Fibroblast of lung (primary cell): ENCODE results near the gene NECAB3. TPM values are rescaled to one million over a fixed set of nuclear protein-coding genes. Genes with fewer than 3 reads are reported as not detected.

Source experiments
- DNase-seq, 2 donors: peaks; one replicate each; pipeline versions ENCODE4 v3.0.0 to v3.0.0-alpha.2; 2010; ENCODE audit warnings: low read depth in 2 of 2
- H2AFZ ChIP-seq: 2 replicates; pipeline ENCODE4 v1.5.1; 2012; ENCODE audit warnings: low read length, control low read depth, inconsistent platforms
- H3K27ac ChIP-seq: 2 replicates; pipeline ENCODE4 v1.5.1; 2011; ENCODE audit warnings: low read length, control low read depth; ENCODE audit not compliant: insufficient read depth
- H3K27me3 ChIP-seq: 2 replicates; pipeline ENCODE4 v1.5.1; 2011; ENCODE audit warnings: mild to moderate bottlenecking, low read length; ENCODE audit not compliant: control insufficient read depth, insufficient read depth
- H3K36me3 ChIP-seq: 2 replicates; pipeline ENCODE4 v1.5.1; 2011; ENCODE audit warnings: low read length; ENCODE audit not compliant: control insufficient read depth, insufficient read depth
- H3K4me1 ChIP-seq: 2 replicates; pipeline ENCODE4 v1.5.1; 2011; ENCODE audit warnings: low read length; ENCODE audit not compliant: control insufficient read depth, insufficient read depth; ENCODE audit errors: extremely low read depth
- H3K4me2 ChIP-seq: 2 replicates; pipeline ENCODE4 v1.5.1; 2011; ENCODE audit warnings: low read length, control low read depth; ENCODE audit not compliant: insufficient read depth; ENCODE audit errors: extremely low read depth
- H3K4me3 ChIP-seq, 4 experiments: fragments of 200-600 bp in 1 of 4; sonication (generic) in 1 of 4; replicated peaks in 1 of 4; 2 replicates each; pipeline ENCODE4 v1.5.1; 2011 to 2016; ENCODE audit warnings: low read length in 4 of 4, low read depth in 3 of 4, mild to moderate bottlenecking in 3 of 4, control low read depth in 2 of 4, inconsistent platforms in 1 of 4, mixed read lengths in 1 of 4; ENCODE audit not compliant: insufficient read depth in 1 of 4; ENCODE audit errors: control extremely low read depth in 1 of 4
- H3K79me2 ChIP-seq: 2 replicates; pipeline ENCODE4 v1.5.1; 2012; ENCODE audit warnings: mild to moderate bottlenecking, low read length, inconsistent platforms; ENCODE audit not compliant: control insufficient read depth, insufficient read depth
- H3K9ac ChIP-seq: 2 replicates; pipeline ENCODE4 v1.5.1; 2011; ENCODE audit warnings: mild to moderate bottlenecking, low read length, control low read depth; ENCODE audit not compliant: insufficient read depth
- H3K9me3 ChIP-seq: 2 replicates; pipeline ENCODE4 v1.5.1; 2012; ENCODE audit warnings: low read depth, low read length; ENCODE audit not compliant: control insufficient read depth, insufficient read depth
- H4K20me1 ChIP-seq: 2 replicates; pipeline ENCODE4 v1.5.1; 2011; ENCODE audit warnings: low read length; ENCODE audit not compliant: control insufficient read depth, insufficient read depth; ENCODE audit errors: extremely low read depth
- CTCF ChIP-seq, 2 donors: IDR thresholded peaks in 1 of 2; conservative IDR thresholded peaks in 1 of 2; 1 replicate in 1 of 2; 2 replicates in 1 of 2; pipeline ENCODE4 v1.5.1; 2011 to 2012; ENCODE audit warnings: low read length in 2 of 2, control low read depth in 1 of 2, inconsistent platforms in 1 of 2, low read depth in 1 of 2, mild to moderate bottlenecking in 1 of 2
- EZH2 ChIP-seq: IDR thresholded peaks from 2 replicates; pipeline ENCODE4 v1.5.1; 2012; ENCODE audit warnings: low read length, control low read depth, mild to moderate bottlenecking; ENCODE audit errors: missing control alignments
- polyA plus RNA-seq, 2 donors: library from polyadenylated mRNA; depleted of rRNA in 1 of 2; stranded (reverse) in 1 of 2; unstranded in 1 of 2; fragments of >200 nt; gene quantifications; 2 replicates each; pipeline ENCODE4 v1.2.1, GENCODE V29; 2011 to 2012; ENCODE audit warnings: missing spikeins in 1 of 2
- total RNA-seq: library from RNA; depleted of rRNA; stranded (reverse); fragments of >200 nt; gene quantifications from 2 replicates; pipeline ENCODE4 v1.2.1, GENCODE V29; 2014

Gene NECAB3
- total and polyA plus RNA-seq, 2 donors (not counting 1 experiment from before 2014, with no cell fraction given): 5.1 to 20.5 TPM

- Histone ChIP-seq H4K20me1 (no peaks in the 10 kb centered on the region), H3K9ac (no peak overlapping the region), H3K4me3 (no peak overlapping the region), H3K4me2 (no peak overlapping the region), H3K79me2 (peaks cover 14% of the 10 kb centered on the region), H3K27me3 (no peaks in the 10 kb centered on the region), H3K4me1 (peaks cover 11% of the 10 kb centered on the region), H2AFZ (no peak overlapping the region), H3K36me3 (no peaks in the 10 kb centered on the region), H3K9me3 (no peaks in the 10 kb centered on the region), H3K27ac (no peak overlapping the region)
- peak; percentile 48 to 51 for DNase-seq
- TF ChIP-seq EZH2 (no peak), CTCF (conservative IDR thresholded peaks at IDR 0.05 in 1 of 2, IDR thresholded peaks at IDR 0.05 in 1 of 2; ENCODE audit: low read depth in 1 of 2, low read length in 2 of 2) (no peak)
Measured at GRCh38 chr20:33680686-33681085, 6.5 kb upstream of the NECAB3 start.

GRCh38 chr20:33679758-33680485 lies 5.7 kb upstream of the NECAB3 start:
- no peak for DNase-seq
- H3K79me2 ChIP-seq: peaks cover 9% of the 10 kb centered on the region

More at GRCh38 chr20:33679758-33680485, 5.7 kb upstream of the NECAB3 start:
- Histone ChIP-seq H3K4me1 (peaks cover 10% of the 10 kb centered on the region), H4K20me1 (no peaks in the 10 kb centered on the region), H3K4me3 (no peak overlapping the region), H3K27me3 (no peaks in the 10 kb centered on the region), H3K4me2 (no peak overlapping the region), H3K27ac (no peak overlapping the region), H2AFZ (no peak overlapping the region), H3K9me3 (no peaks in the 10 kb centered on the region), H3K9ac (no peak overlapping the region), H3K36me3 (no peaks in the 10 kb centered on the region)
- TF ChIP-seq CTCF (conservative IDR thresholded peaks at IDR 0.05 in 1 of 2, IDR thresholded peaks at IDR 0.05 in 1 of 2; ENCODE audit: low read depth in 1 of 2, low read length in 2 of 2) (no peak), EZH2 (no peak)
